Neural cell (in vitro differentiated cells): ENCODE data around the gene APOL4. TPM values are rescaled to one million over a fixed set of nuclear protein-coding genes. Genes with fewer than 3 reads are reported as not detected.
"Not testable (repeated sequence)": the region's sequence is repeated elsewhere in the genome, so short reads cannot be mapped to it uniquely, and the experiment has no call there.

Experiments
- H2AFZ ChIP-seq: fragments of 200-600, 300-800 bp; sonication (generic), shearing (Covaris generic); 2 replicates; pipeline ENCODE4 v1.6.0; 2014; ENCODE audit warnings: low read depth, mild to moderate bottlenecking, antibody characterized with exemption, low read length, moderate library complexity
- H3F3A ChIP-seq: fragments of 200-600 bp; shearing (Covaris generic); 2 replicates; pipeline ENCODE4 v1.6.1; 2016; ENCODE audit warnings: mild to moderate bottlenecking, moderate library complexity, mixed read lengths, antibody characterized with exemption, low read length; ENCODE audit not compliant: insufficient read depth, poor library complexity, severe bottlenecking
- H3K27ac ChIP-seq: fragments of 200-600, 300-800 bp; sonication (generic), shearing (Covaris generic); 2 replicates; pipeline ENCODE4 v1.5.1; 2014; ENCODE audit warnings: mild to moderate bottlenecking, low read length, moderate library complexity
- H3K27me3 ChIP-seq: fragments of 300-800, 200-600 bp; sonication (generic), shearing (Covaris generic); 2 replicates; pipeline ENCODE4 v1.6.0; 2014; ENCODE audit warnings: mild to moderate bottlenecking, low read depth, low read length, moderate library complexity; ENCODE audit not compliant: insufficient read depth
- H3K36me3 ChIP-seq: fragments of 300-800, 200-600 bp; sonication (generic), shearing (Covaris generic); 2 replicates; pipeline ENCODE4 v1.5.1; 2014; ENCODE audit warnings: mild to moderate bottlenecking, antibody characterized with exemption, low read length, moderate library complexity; ENCODE audit not compliant: insufficient read depth
- H3K4me2 ChIP-seq: fragments of 300-800, 200-600 bp; sonication (generic), shearing (Covaris generic); 2 replicates; pipeline ENCODE4 v1.6.0; 2014; ENCODE audit warnings: mild to moderate bottlenecking, low read length
- H3K4me3 ChIP-seq: fragments of 300-800, 200-600 bp; sonication (generic), shearing (Covaris generic); 2 replicates; pipeline ENCODE4 v1.5.1; 2014; ENCODE audit warnings: mild to moderate bottlenecking, low read length, moderate library complexity
- H3K79me2 ChIP-seq: fragments of 200-600 bp; shearing (Covaris generic); replicated peaks from 2 replicates; pipeline ENCODE4 v1.6.0; 2014; ENCODE audit warnings: mild to moderate bottlenecking, low read length, moderate library complexity; ENCODE audit not compliant: insufficient read depth
- H3K9ac ChIP-seq: fragments of 300-800, 200-600 bp; sonication (generic), shearing (Covaris generic); 2 replicates; pipeline ENCODE4 v1.6.1; 2016; ENCODE audit warnings: mild to moderate bottlenecking, low read length, mixed read lengths
- H3K9me2 ChIP-seq: fragments of 200-600 bp; shearing (Covaris generic); 2 replicates; pipeline ENCODE4 v1.6.1; 2016; ENCODE audit warnings: mild to moderate bottlenecking, low read length, mixed read lengths; ENCODE audit not compliant: insufficient read depth
- H3K9me3 ChIP-seq: fragments of 200-600, 300-800 bp; sonication (generic), shearing (Covaris generic); 2 replicates; pipeline ENCODE4 v1.6.1; 2016; ENCODE audit warnings: mild to moderate bottlenecking, mixed run types, low read length, moderate library complexity, mixed read lengths
- H4K20me1 ChIP-seq: fragments of 200-600 bp; shearing (Covaris generic); 2 replicates; pipeline ENCODE4 v1.6.1; 2016; ENCODE audit warnings: mild to moderate bottlenecking, mixed run types; ENCODE audit not compliant: insufficient read depth
- CTCF ChIP-seq: fragments of 450-650 bp; IDR thresholded peaks from 2 replicates; pipeline ENCODE4 v1.5.1; 2014; ENCODE audit warnings: antibody characterized with exemption, mild to moderate bottlenecking, moderate library complexity; ENCODE audit not compliant: poor library complexity, severe bottlenecking
- EP300 ChIP-seq: fragments of 450-650 bp; conservative IDR thresholded peaks from 2 replicates; pipeline ENCODE4 v1.6.1; 2014; ENCODE audit warnings: antibody characterized with exemption, mild to moderate bottlenecking, moderate library complexity; ENCODE audit not compliant: poor library complexity, severe bottlenecking
- EZH2 ChIP-seq: fragments of 200-600, 300-800 bp; shearing (Covaris generic), sonication (generic); IDR thresholded peaks from 2 replicates; pipeline ENCODE4 v1.6.1; 2014; ENCODE audit warnings: antibody characterized with exemption, low read length, borderline replicate concordance, mild to moderate bottlenecking; ENCODE audit not compliant: insufficient read depth, poor library complexity, severe bottlenecking
- MXI1 ChIP-seq: fragments of 450-650 bp; conservative IDR thresholded peaks from 2 replicates; pipeline ENCODE4 v1.6.1; 2014; ENCODE audit warnings: antibody characterized with exemption, mild to moderate bottlenecking; ENCODE audit not compliant: poor library complexity, severe bottlenecking
- POLR2AphosphoS5 ChIP-seq: IDR thresholded peaks from 2 replicates; pipeline ENCODE4 v1.6.1; 2012
- RAD21 ChIP-seq: fragments of 450-650 bp; conservative IDR thresholded peaks from 2 replicates; pipeline ENCODE4 v1.6.1; 2014; ENCODE audit warnings: antibody characterized with exemption, mild to moderate bottlenecking, moderate library complexity
- SMC3 ChIP-seq: fragments of 450-650 bp; conservative IDR thresholded peaks from 2 replicates; pipeline ENCODE4 v1.6.1; 2014; ENCODE audit warnings: antibody characterized with exemption, mild to moderate bottlenecking, moderate library complexity; ENCODE audit not compliant: poor library complexity
- TAF1 ChIP-seq: IDR thresholded peaks from 2 replicates; pipeline ENCODE4 v1.6.1; 2012; ENCODE audit warnings: low read depth
- polyA plus RNA-seq: library from polyadenylated mRNA; depleted of rRNA; stranded (reverse); fragments of >200 nt; gene quantifications from 2 replicates; pipeline ENCODE4 v1.2.3, GENCODE V29; 2014
- TF ChIP-seq, protein P1 (sequence below): IDR thresholded peaks from 2 replicates; pipeline ENCODE4 v1.6.1; 2012; ENCODE audit warnings: borderline replicate concordance

Gene APOL4
- polyA plus RNA-seq, 1 donor from 2014 or later, result not detected

DNA sequence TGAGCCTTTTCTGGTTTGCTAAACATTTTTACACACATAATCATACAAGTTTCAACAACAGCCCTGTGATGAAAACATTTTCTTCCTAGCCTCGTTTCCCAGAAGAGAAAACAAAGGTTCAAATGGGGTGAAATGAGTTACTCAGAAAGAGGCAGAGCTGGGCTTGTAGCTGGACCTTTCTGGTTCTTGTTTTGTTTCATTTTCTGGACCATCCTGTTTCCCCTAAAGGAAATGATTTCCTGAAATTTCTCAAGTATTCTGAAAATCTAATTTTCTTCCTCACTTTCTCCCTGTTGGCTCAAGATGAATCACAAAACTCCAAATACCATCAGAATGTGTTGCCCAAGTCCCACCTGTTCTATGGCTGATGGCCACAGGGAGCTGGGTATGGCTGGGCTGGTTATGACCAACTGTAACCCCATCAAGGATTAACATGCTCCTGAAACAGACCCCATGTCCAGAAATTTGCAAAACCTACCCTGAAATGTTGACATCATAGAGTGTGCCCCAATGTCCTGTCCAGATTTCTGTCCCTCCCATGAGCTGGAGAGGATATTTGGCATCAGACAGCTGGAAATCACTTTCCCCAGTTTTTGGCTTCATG is 6.7 kb upstream of the APOL4 start:
- no peaks in the 10 kb centered on the region for H3K9me2 ChIP-seq
- H3F3A ChIP-seq, result no peaks in the 10 kb centered on the region
- no peak overlapping the region for H2AFZ ChIP-seq
- H3K9me3 ChIP-seq, result no peaks in the 10 kb centered on the region
- H3K79me2 ChIP-seq, result no peaks in the 10 kb centered on the region
- no peak for TF ChIP-seq EP300
- TF ChIP-seq TAF1, result no peak
- TF ChIP-seq EZH2, result no peak
- no peak for TF ChIP-seq CTCF
- no peak for TF ChIP-seq MXI1
- TF ChIP-seq RAD21, result no peak
- TF ChIP-seq, protein P1, sequence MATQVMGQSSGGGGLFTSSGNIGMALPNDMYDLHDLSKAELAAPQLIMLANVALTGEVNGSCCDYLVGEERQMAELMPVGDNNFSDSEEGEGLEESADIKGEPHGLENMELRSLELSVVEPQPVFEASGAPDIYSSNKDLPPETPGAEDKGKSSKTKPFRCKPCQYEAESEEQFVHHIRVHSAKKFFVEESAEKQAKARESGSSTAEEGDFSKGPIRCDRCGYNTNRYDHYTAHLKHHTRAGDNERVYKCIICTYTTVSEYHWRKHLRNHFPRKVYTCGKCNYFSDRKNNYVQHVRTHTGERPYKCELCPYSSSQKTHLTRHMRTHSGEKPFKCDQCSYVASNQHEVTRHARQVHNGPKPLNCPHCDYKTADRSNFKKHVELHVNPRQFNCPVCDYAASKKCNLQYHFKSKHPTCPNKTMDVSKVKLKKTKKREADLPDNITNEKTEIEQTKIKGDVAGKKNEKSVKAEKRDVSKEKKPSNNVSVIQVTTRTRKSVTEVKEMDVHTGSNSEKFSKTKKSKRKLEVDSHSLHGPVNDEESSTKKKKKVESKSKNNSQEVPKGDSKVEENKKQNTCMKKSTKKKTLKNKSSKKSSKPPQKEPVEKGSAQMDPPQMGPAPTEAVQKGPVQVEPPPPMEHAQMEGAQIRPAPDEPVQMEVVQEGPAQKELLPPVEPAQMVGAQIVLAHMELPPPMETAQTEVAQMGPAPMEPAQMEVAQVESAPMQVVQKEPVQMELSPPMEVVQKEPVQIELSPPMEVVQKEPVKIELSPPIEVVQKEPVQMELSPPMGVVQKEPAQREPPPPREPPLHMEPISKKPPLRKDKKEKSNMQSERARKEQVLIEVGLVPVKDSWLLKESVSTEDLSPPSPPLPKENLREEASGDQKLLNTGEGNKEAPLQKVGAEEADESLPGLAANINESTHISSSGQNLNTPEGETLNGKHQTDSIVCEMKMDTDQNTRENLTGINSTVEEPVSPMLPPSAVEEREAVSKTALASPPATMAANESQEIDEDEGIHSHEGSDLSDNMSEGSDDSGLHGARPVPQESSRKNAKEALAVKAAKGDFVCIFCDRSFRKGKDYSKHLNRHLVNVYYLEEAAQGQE, result no peak
- TF ChIP-seq SMC3, result no peak
- no peak for TF ChIP-seq POLR2AphosphoS5
- H3K9ac ChIP-seq, result no peak overlapping the region
- no peak overlapping the region for H3K27ac ChIP-seq
- H3K4me3 ChIP-seq, result no peak overlapping the region
- H3K4me2 ChIP-seq, result no peak overlapping the region
- no peaks in the 10 kb centered on the region for H4K20me1 ChIP-seq
- no peaks in the 10 kb centered on the region for H3K36me3 ChIP-seq
- no peaks in the 10 kb centered on the region for H3K27me3 ChIP-seq

DNA sequence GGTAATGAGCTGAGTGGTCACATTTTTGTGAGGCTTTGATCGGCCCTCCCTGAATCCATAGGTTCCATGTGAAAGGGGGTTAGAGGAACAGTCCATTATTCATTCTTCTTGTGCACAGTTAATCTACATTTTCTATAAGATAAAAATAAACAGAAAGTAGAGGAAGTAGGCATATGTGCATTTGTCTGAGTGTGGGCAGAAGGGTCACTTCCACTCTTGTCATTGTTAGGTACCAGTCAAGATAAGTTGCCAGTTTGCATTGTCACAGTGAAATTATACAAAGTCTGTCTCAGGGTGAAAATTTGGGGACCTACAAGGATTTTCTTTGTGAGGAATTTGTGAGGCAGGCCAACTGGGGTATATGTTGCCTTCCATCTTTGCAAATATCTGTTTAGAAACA is 4.6 kb upstream of the APOL4 start:
- Histone ChIP-seq H3K79me2 (no peaks in the 10 kb centered on the region), H3K9ac (no peak overlapping the region), H3K27ac (no peak overlapping the region), H3F3A (no peaks in the 10 kb centered on the region), H3K4me3 (no peak overlapping the region), H2AFZ (no peak overlapping the region), H3K9me3 (no peaks in the 10 kb centered on the region), H3K4me2 (no peak overlapping the region), H3K27me3 (no peaks in the 10 kb centered on the region), H4K20me1 (no peaks in the 10 kb centered on the region), H3K9me2 (no peaks in the 10 kb centered on the region), H3K36me3 (no peaks in the 10 kb centered on the region)
- TF ChIP-seq EZH2 (no peak), POLR2AphosphoS5 (no peak), RAD21 (no peak), CTCF (no peak), TAF1 (no peak), MXI1 (no peak), EP300 (no peak), SMC3 (no peak)
- TF ChIP-seq, protein P1, result no peak

DNA sequence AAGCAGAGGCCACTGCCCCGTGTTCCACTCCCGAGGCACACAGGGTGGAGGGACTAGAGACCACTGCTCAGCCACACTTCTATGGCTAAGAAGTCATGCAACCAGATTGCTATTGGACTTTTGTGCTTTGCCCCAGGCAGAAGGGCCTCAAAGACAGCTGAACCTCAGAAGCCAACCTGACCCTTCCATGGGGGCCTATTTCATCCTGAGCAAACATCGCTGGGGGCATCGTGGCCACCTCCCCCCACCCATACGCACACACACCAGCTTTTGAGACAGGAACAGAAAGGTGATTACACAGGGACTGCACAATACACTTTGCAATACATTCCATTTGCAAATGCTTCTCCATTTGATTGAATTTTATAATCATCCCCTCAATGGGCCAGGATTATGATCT is 4.0 kb upstream of the APOL4 start:
- H3K36me3 ChIP-seq, H3K79me2 ChIP-seq, H2AFZ ChIP-seq, H3K9me2 ChIP-seq, H3K9ac ChIP-seq, H3K27me3 ChIP-seq, H3K4me2 ChIP-seq, H3K9me3 ChIP-seq, H4K20me1 ChIP-seq, H3F3A ChIP-seq, H3K27ac ChIP-seq, H3K4me3 ChIP-seq: not testable (repeated sequence)
